K562 (cell line): ENCODE data around the gene CALU. TPM values are rescaled to one million over a fixed set of nuclear protein-coding genes. Genes with fewer than 3 reads are reported as not detected.

Experiments
- ATAC-seq: fragments of 200-7000 bp; cut with Tn5 transposase; 3 replicates; pipeline ENCODE4 v1.9.1; 2020; ENCODE audit warnings: moderate library complexity
- BruUV-seq: library from RNA; stranded (reverse); fragments of 400-500 nt; replicated peaks from 2 replicates; lab custom pipeline; 2021; lab: Mats Ljungman, UMichigan
- CTCF ChIA-PET: fragments of 300-600 bp; formaldehyde crosslinking; extraction: SDS; loops from one replicate; lab custom pipeline; 2021; ENCODE audit warnings: low intra/inter-chr PET ratio; lab: Yijun Ruan, JAX
- POLR2A ChIA-PET: fragments of 300-600, 350-650 bp; sonication (Branson Sonifier 250); formaldehyde crosslinking; extraction: SDS; loops from one replicate; lab custom pipeline; 2021; ENCODE audit warnings: antibody characterized with exemption, inconsistent platforms; lab: Yijun Ruan, JAX
- DNase-seq, 4 experiments: peaks; one replicate each; pipeline versions ENCODE4 v3.0.0 to v3.0.0-alpha.2; 2011 to 2018; ENCODE audit warnings: low spot score in 3 of 4, mixed read lengths in 3 of 4; ENCODE audit errors: extremely low read depth in 1 of 4
- FAIRE-seq: peaks from 2 replicates; lab custom pipeline; 2011; peaks lifted over from hg19 to GRCh38; lab: Jason Lieb, UNC
- H2AFZ ChIP-seq: 2 replicates; pipeline ENCODE4 v1.6.0; 2011; ENCODE audit warnings: low read depth, low read length, control low read depth, inconsistent platforms
- H3K27ac ChIP-seq: fragments of 200-600 bp; 3 replicates; pipeline ENCODE4 v1.8.0; 2011; ENCODE audit warnings: low read depth, mild to moderate bottlenecking, control low read depth, inconsistent platforms, low read length, moderate library complexity, mixed read lengths; ENCODE audit errors: extremely low read depth
- H3K27me3 ChIP-seq, 2 experiments: fragments of 300-600 bp in 1 of 2; 2 replicates in 1 of 2; 3 replicates in 1 of 2; pipeline versions ENCODE4 v1.6.0 to v1.8.0; 2011; ENCODE audit warnings: inconsistent platforms in 2 of 2, low read length in 2 of 2, mild to moderate bottlenecking in 1 of 2, mixed read lengths in 1 of 2, moderate library complexity in 1 of 2; ENCODE audit not compliant: control insufficient read depth in 2 of 2, insufficient read depth in 2 of 2
- H3K36me3 ChIP-seq: fragments of 300-600 bp; 3 replicates; pipeline ENCODE4 v1.8.0; 2011; ENCODE audit warnings: mild to moderate bottlenecking, low read length, inconsistent platforms; ENCODE audit not compliant: control insufficient read depth, insufficient read depth
- H3K4me1 ChIP-seq, 2 experiments: fragments of 200-600 bp in 1 of 2; replicated peaks in 1 of 2; 2 replicates in 1 of 2; 3 replicates in 1 of 2; pipeline versions ENCODE4 v1.5.1 to v1.8.0; 2011; ENCODE audit warnings: inconsistent platforms in 2 of 2, low read length in 2 of 2, mild to moderate bottlenecking in 1 of 2, mixed read lengths in 1 of 2, moderate library complexity in 1 of 2; ENCODE audit not compliant: control insufficient read depth in 2 of 2, insufficient read depth in 2 of 2
- H3K4me2 ChIP-seq: 2 replicates; pipeline ENCODE4 v1.6.1; 2011; ENCODE audit warnings: low read length, control low read depth, inconsistent platforms, mixed read lengths; ENCODE audit not compliant: insufficient read depth
- H3K4me3 ChIP-seq: fragments of 200-600 bp; sonication (generic), shearing (Covaris generic); 2 replicates; pipeline ENCODE4 v1.5.1; 2016; ENCODE audit warnings: control low read depth, inconsistent platforms
- H3K79me2 ChIP-seq: fragments of 200-600 bp; 3 replicates; pipeline ENCODE4 v1.8.0; 2011; ENCODE audit warnings: low read length, inconsistent platforms; ENCODE audit not compliant: control insufficient read depth, insufficient read depth
- H3K9ac ChIP-seq, 2 experiments: 2 replicates each; pipeline versions ENCODE4 v1.6.0 to v1.6.1; 2011; ENCODE audit warnings: low read depth in 2 of 2, low read length in 2 of 2, control low read depth in 1 of 2, inconsistent platforms in 1 of 2, mild to moderate bottlenecking in 1 of 2, mixed read lengths in 1 of 2; ENCODE audit not compliant: insufficient read depth in 1 of 2
- H3K9me1 ChIP-seq: one replicate; pipeline ENCODE4 v1.6.0; 2011; ENCODE audit warnings: inconsistent platforms, mild to moderate bottlenecking, low read length, moderate library complexity; ENCODE audit not compliant: control insufficient read depth, insufficient read depth
- H3K9me3 ChIP-seq: replicated peaks from 2 replicates; pipeline ENCODE4 v1.5.1; 2011; ENCODE audit warnings: low read depth, low read length, inconsistent platforms; ENCODE audit not compliant: control insufficient read depth, insufficient read depth
- H4K20me1 ChIP-seq: replicated peaks from 2 replicates; pipeline ENCODE4 v1.6.1; 2011; ENCODE audit warnings: low read length, inconsistent platforms, mixed read lengths; ENCODE audit not compliant: control insufficient read depth, insufficient read depth
- LCOR ChIP-seq: sonication (generic); formaldehyde crosslinking; IDR thresholded peaks from 2 replicates; pipeline ENCODE4 v1.8.0; 2022; ENCODE audit warnings: mild to moderate bottlenecking, missing genetic modification reagents
- MAFF ChIP-seq: IDR thresholded peaks from 2 replicates; pipeline ENCODE4 v1.6.1; 2012; ENCODE audit warnings: low read length, improper control_type of control experiment
- RBBP5 ChIP-seq: fragments of 200-600 bp; sonication (generic); IDR thresholded peaks from 2 replicates; pipeline ENCODE4 v1.6.1; 2012; ENCODE audit warnings: borderline replicate concordance, mild to moderate bottlenecking, low read length, control low read depth, inconsistent platforms; ENCODE audit not compliant: insufficient read depth, poor library complexity, severe bottlenecking
- RNF2 ChIP-seq: sonication (generic); IDR thresholded peaks from 2 replicates; pipeline ENCODE4 v1.6.1; 2016
- SP1 ChIP-seq: sonication (generic); formaldehyde crosslinking; IDR thresholded peaks from 2 replicates; pipeline ENCODE4 v1.8.1; 2022; ENCODE audit warnings: mild to moderate bottlenecking, missing genetic modification reagents
- ZNF121 ChIP-seq: sonication (generic); formaldehyde crosslinking; conservative IDR thresholded peaks from 2 replicates; pipeline ENCODE4 v1.8.0; 2022; ENCODE audit warnings: missing genetic modification reagents
- ZNF395 ChIP-seq: fragments of 200-800 bp; sonication (Bioruptor generic); IDR thresholded peaks from 2 replicates; pipeline ENCODE4 v1.6.1; 2017; ENCODE audit warnings: missing genetic modification characterization, missing compliant biosample characterization
- ZNF449 ChIP-seq: fragments of 250-450 bp; sonication (Bioruptor Pico); IDR thresholded peaks from 2 replicates; pipeline ENCODE4 v1.8.0; 2022; ENCODE audit warnings: moderate library complexity, mild to moderate bottlenecking, inconsistent platforms
- ZNF77 ChIP-seq: fragments of 250-450 bp; sonication (Bioruptor Pico); IDR thresholded peaks from 2 replicates; pipeline ENCODE4 v1.5.0; 2020
- ZSCAN32 ChIP-seq: fragments of 450-650 bp; formaldehyde crosslinking; IDR thresholded peaks from 2 replicates; pipeline ENCODE4 v1.4.0; 2020; ENCODE audit warnings: mild to moderate bottlenecking, moderate library complexity
- WGBS: fragments of 100-300 bp; shearing (Covaris generic); methylation state at CpG from one replicate; pipeline ENCODE4 v1.1.6; 2016; ENCODE audit warnings: low coverage, mixed read lengths; ENCODE audit not compliant: insufficient coverage; ENCODE audit errors: missing lambda C conversion rate; 5-methylcytosine and 5-hydroxymethylcytosine counted together
- in situ Hi-C: fragments of 300-500 bp; cut with MboI; formaldehyde crosslinking; loops from 4 replicates; pipeline ENCODE4 v1.15.0; 2018; ENCODE audit warnings: inconsistent platforms, mixed read lengths
- intact Hi-C: fragments of 100-400 bp; cut with micrococcal nuclease; formaldehyde crosslinking; loops from 2 replicates; pipeline ENCODE4 v1.14.2; 2022
- polyA plus RNA-seq, 8 experiments: library from polyadenylated mRNA; depleted of rRNA in 4 of 8; stranded (reverse) in 5 of 8; unstranded in 3 of 8; fragments of >200 nt; fragmentation: Nextera tagmentation in 2 of 8; fragmentation: Illumina TruSeq in 1 of 8; extraction: Ambion mirVana in 2 of 8; extraction: Trizol in 1 of 8; gene quantifications; 2 replicates each; pipeline versions ENCODE4 v1.2.1 to v1.2.3, GENCODE V29; 2011 to 2014; ENCODE audit warnings: inconsistent platforms in 1 of 8, missing spikeins in 1 of 8
- total RNA-seq, 7 experiments: library from RNA; depleted of rRNA in 6 of 7; stranded (reverse); fragments of >200 nt in 6 of 7; fragmentation: Illumina TruSeq in 2 of 7; extraction: Trizol in 2 of 7; gene quantifications; 2 replicates each; pipeline versions ENCODE4 v1.2.1 to v1.2.3, GENCODE V29; 2011 to 2021; ENCODE audit warnings: low replicate concordance in 1 of 7
- TF ChIP-seq, protein P1 (sequence below): sonication (generic); formaldehyde crosslinking; IDR thresholded peaks from 2 replicates; pipeline ENCODE4 v1.4.0; 2020; ENCODE audit warnings: mild to moderate bottlenecking, missing genetic modification reagents
- TF ChIP-seq, protein P2 (sequence below): sonication (generic); formaldehyde crosslinking; IDR thresholded peaks from 2 replicates; pipeline ENCODE4 v1.8.0; 2022; ENCODE audit warnings: mild to moderate bottlenecking, missing genetic modification reagents

The CALU gene
- total and polyA plus RNA-seq, 9 of the 15 experiments (the other 6 are each of a cell fraction or from before 2014, with no cell fraction given), result 166 to 286 (median 215) TPM

- Histone ChIP-seq H3K4me2 (peak overlapping the region; percentile 25; the same call in 1 of the 2 replicates), H3K4me3 (no peak overlapping the region), H3K4me1 (peaks cover 18 to 46% of the 10 kb centered on the region in 2 experiments), H3K9me1 (no peaks in the 10 kb centered on the region), H2AFZ (peak overlapping the region; percentile 62), H3K9ac (peak overlapping the region in 1 of 2 experiments; percentile 19; a peak in 2 of 4 replicates), H3K27me3 (no peaks in the 10 kb centered on the region), H4K20me1 (no peaks in the 10 kb centered on the region), H3K36me3 (peaks cover 17% of the 10 kb centered on the region; the same call in 2 of the 3 replicates), H3K9me3 (no peaks in the 10 kb centered on the region), H3K27ac (peak overlapping the region; percentile 12; the same call in 1 of the 3 replicates), H3K79me2 (peaks cover 9% of the 10 kb centered on the region; the same call in 2 of the 3 replicates)
- TF ChIP-seq ZNF77 (CRISPR knock-in tag) (no peak), MAFF (no peak), ZNF449 (CRISPR knock-in tag) (no peak), RBBP5 (peak; percentile 5), ZNF395 (CRISPR knock-in tag) (no peak), LCOR (0 out of 2 replicates have a peak, but pooled peaks have one; percentile 33), ZSCAN32 (CRISPR knock-in tag) (no peak), RNF2 (0 out of 2 replicates have a peak, but pooled peaks have one; percentile 39), SP1 (CRISPR knock-in tag) (peak; percentile 31), ZNF121 (no peak)
- TF ChIP-seq, protein P1, sequence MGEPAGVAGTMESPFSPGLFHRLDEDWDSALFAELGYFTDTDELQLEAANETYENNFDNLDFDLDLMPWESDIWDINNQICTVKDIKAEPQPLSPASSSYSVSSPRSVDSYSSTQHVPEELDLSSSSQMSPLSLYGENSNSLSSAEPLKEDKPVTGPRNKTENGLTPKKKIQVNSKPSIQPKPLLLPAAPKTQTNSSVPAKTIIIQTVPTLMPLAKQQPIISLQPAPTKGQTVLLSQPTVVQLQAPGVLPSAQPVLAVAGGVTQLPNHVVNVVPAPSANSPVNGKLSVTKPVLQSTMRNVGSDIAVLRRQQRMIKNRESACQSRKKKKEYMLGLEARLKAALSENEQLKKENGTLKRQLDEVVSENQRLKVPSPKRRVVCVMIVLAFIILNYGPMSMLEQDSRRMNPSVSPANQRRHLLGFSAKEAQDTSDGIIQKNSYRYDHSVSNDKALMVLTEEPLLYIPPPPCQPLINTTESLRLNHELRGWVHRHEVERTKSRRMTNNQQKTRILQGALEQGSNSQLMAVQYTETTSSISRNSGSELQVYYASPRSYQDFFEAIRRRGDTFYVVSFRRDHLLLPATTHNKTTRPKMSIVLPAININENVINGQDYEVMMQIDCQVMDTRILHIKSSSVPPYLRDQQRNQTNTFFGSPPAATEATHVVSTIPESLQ (CRISPR knock-in tag), result 0 out of 2 replicates have a peak, but pooled peaks have one; percentile 60
- TF ChIP-seq, protein P2, sequence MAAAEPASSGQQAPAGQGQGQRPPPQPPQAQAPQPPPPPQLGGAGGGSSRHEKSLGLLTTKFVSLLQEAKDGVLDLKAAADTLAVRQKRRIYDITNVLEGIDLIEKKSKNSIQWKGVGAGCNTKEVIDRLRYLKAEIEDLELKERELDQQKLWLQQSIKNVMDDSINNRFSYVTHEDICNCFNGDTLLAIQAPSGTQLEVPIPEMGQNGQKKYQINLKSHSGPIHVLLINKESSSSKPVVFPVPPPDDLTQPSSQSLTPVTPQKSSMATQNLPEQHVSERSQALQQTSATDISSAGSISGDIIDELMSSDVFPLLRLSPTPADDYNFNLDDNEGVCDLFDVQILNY (CRISPR knock-in tag), result 0 out of 2 replicates have a peak, but pooled peaks have one; percentile 2
- ATAC-seq, result peak; percentile 19; the same call in 1 of the 3 replicates
- WGBS, result 60% methylated on average over 5 of the region's 5 CpGs
- BruUV-seq, result no TSS peak
- intact Hi-C loops, result loop anchor here (2.0 to 5.0 kb wide), 2 partner anchors 40 to 89 kb away; no protein-coding TSS in a partner anchor
- DNase-seq, result peak in 2 of 4 experiments; percentile 60 to 63
- CTCF ChIA-PET, result no interaction called here
- in situ Hi-C loops, result no loop called here
- peak; percentile 55 for FAIRE-seq
- POLR2A ChIA-PET, result interaction anchor here (0.7 to 2.1 kb wide), 9 partner anchors 9 to 81 kb away, joined by 3 to 7 read pairs (median 5); no protein-coding TSS in a partner anchor
These were observed 54.0 kb downstream of the CALU start for GRCh38 chr7:128793181-128793547.
